Pancreas (tissue), 10 donors: ENCODE measurements around the gene LRWD1. TPM values are rescaled to one million over a fixed set of nuclear protein-coding genes. Genes with fewer than 3 reads are reported as not detected.
"Not testable (repeated sequence)": the region's sequence is repeated elsewhere in the genome, so short reads cannot be mapped to it uniquely, and the experiment has no call there.

Source experiments
- ATAC-seq, 4 donors: fragments of 200-7000 bp; cut with Tn5 transposase; one replicate each; pipeline versions ENCODE4 v1.8.0 to v1.9.1; 2020; ENCODE audit warnings: mild to moderate bottlenecking in 4 of 4, moderate library complexity in 4 of 4
- DNase-seq, 6 donors: peaks; one replicate each; pipeline ENCODE4 v3.0.0-alpha.2; 2020
- FAIRE-seq: peaks from 2 replicates; lab custom pipeline; 2012; peaks lifted over from hg19 to GRCh38; lab: Jason Lieb, UNC
- H3K27ac ChIP-seq, 4 donors: fragments of 200-600 bp; sonication (generic); 1 replicate in 3 of 4; 2 replicates in 1 of 4; pipeline versions ENCODE4 v1.5.0 to v1.8.0; 2020
- H3K27me3 ChIP-seq, 4 donors: fragments of 200-600 bp; one replicate each; pipeline ENCODE4 v1.8.0; 2021
- H3K36me3 ChIP-seq, 3 donors: fragments of 200-600 bp; sonication (generic) in 1 of 3; one replicate each; pipeline versions ENCODE4 v1.5.0 to v1.8.0; 2020 to 2021
- H3K4me1 ChIP-seq, 3 donors: fragments of 200-600 bp; one replicate each; pipeline ENCODE4 v1.8.0; 2021
- H3K4me3 ChIP-seq, 4 donors: fragments of 200-600 bp; sonication (generic) in 2 of 4; one replicate each; pipeline versions ENCODE4 v1.5.0 to v1.8.0; 2020 to 2021
- H3K9me3 ChIP-seq, 4 donors: fragments of 200-600 bp; one replicate each; pipeline ENCODE4 v1.8.0; 2021
- CTCF ChIP-seq, 4 donors: fragments of 200-600 bp; sonication (generic) in 3 of 4; IDR thresholded peaks; one replicate each; pipeline versions ENCODE4 v1.5.0 to v1.8.0; 2021; ENCODE audit warnings: antibody characterized with exemption in 4 of 4
- WGBS, 2 donors: extraction: QIAGEN DNeasy Blood & Tissue Kit; methylation state at CpG; one replicate each; pipeline ENCODE4 v1.1.7; 2013; 5-methylcytosine and 5-hydroxymethylcytosine counted together
- intact Hi-C, 3 donors: fragments of 100-400 bp; cut with DNase I; formaldehyde crosslinking; loops; one replicate each; pipeline versions ENCODE4 v1.11.1 to v1.14.2; 2022
- polyA plus RNA-seq, 2 donors: library from polyadenylated mRNA; stranded (reverse); fragments of 200-250 nt; gene quantifications; one replicate each; pipeline ENCODE4 v1.2.3, GENCODE V29; 2013
- total RNA-seq, 6 donors: library from RNA; stranded (reverse); fragmentation: NEBNext Ultra II Directional in 4 of 6; extraction: Animal tissue kit (Norgen Biotek cat#: 25700) in 4 of 6; gene quantifications; one replicate each; pipeline versions ENCODE4 v1.2.1 to v1.2.4, GENCODE V29; 2021 to 2023
- donor health status: healthy with polysubstance abuse.
- donor health status: DM: no; HTN: no; CAD: no; lungs with moderate emphysema.
- donor health status: DM: no; HTN: no; CAD: no.
- donor health status: control.
- donor health status: control.
- donor health status: Bipolar disorder and iron deficiency.
- donor health status: DM: yes; HTN: yes; CAD: no.
- donor health status: DM: no; HTN: no; CAD: no.
- donor health status: DM: no; HTN: no; CAD: no.
- donor health status: DM: yes; HTN: yes; CAD: no.

LRWD1 gene
- total and polyA plus RNA-seq, 8 donors, result 5.1 to 18.4 (median 8.3) TPM

DNA sequence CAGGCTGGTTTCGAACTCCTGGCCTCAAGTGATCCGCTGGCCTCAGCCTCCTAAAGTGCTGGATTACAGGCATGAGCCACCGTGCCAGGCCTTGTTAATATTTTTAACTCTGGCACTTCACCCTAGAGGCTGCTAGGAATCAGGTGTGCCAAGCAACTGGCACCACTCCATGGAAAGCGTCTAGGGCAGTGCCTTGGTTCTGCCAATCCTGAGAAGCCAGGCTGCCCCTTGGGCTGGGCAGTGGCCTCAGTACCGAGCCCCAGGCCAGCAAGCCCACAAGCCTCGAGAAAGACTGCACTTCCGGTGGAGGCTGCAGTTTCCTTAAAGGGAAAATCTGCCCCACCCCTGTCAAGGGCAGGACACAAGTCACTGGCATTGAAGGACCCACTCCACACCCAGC is 11.5 kb upstream of the LRWD1 start:
- ATAC-seq, result no peak
- H3K4me1 ChIP-seq, result no peaks in the 10 kb centered on the region
- 63 to 67% methylated on average over 7 of the region's 7 CpGs for WGBS, 2 donors
- no peak for TF ChIP-seq CTCF (IDR thresholded peaks at IDR 0.05)
- peaks cover 0 to 18% (median 0%) of the 10 kb centered on the region in 3 donors for H3K36me3 ChIP-seq
- H3K27me3 ChIP-seq, result no peaks in the 10 kb centered on the region
- H3K4me3 ChIP-seq, result no peak overlapping the region
- DNase-seq, result no peak
- H3K9me3 ChIP-seq, result no peaks in the 10 kb centered on the region
- FAIRE-seq, result no peak
- H3K27ac ChIP-seq, result no peak overlapping the region
- intact Hi-C loops, result no loop called here

GRCh38 chr7:102454468-102454867 is 10.3 kb upstream of the LRWD1 start:
- intact Hi-C loops, result no loop called here

GRCh38 chr7:102454932-102455331 is 9.9 kb upstream of the LRWD1 start:
- WGBS, 2 donors, result 94 to 95% methylated on average over 10 of the region's 10 CpGs
- H3K4me3 ChIP-seq, DNase-seq, H3K27me3 ChIP-seq, FAIRE-seq, H3K9me3 ChIP-seq, ATAC-seq, intact Hi-C loops, H3K27ac ChIP-seq, H3K4me1 ChIP-seq: not testable (repeated sequence)
- H3K36me3 ChIP-seq, result peaks cover 0 to 19% (median 0%) of the 10 kb centered on the region in 3 donors

More at GRCh38 chr7:102454468-102454867, 10.3 kb upstream of the LRWD1 start:
- H3K27me3 ChIP-seq, result no peaks in the 10 kb centered on the region
- H3K9me3 ChIP-seq, result no peaks in the 10 kb centered on the region
- H3K4me1 ChIP-seq, result no peaks in the 10 kb centered on the region
- H3K4me3 ChIP-seq, result no peak overlapping the region
- H3K36me3 ChIP-seq, result peaks cover 0 to 19% (median 0%) of the 10 kb centered on the region in 3 donors
- TF ChIP-seq CTCF (IDR thresholded peaks at IDR 0.05), result no peak
- no peak for DNase-seq
- WGBS, 2 donors, result 65 to 73% methylated on average over 12 of the region's 12 CpGs
- no peak overlapping the region for H3K27ac ChIP-seq
- no peak for FAIRE-seq
- ATAC-seq, result no peak

DNA sequence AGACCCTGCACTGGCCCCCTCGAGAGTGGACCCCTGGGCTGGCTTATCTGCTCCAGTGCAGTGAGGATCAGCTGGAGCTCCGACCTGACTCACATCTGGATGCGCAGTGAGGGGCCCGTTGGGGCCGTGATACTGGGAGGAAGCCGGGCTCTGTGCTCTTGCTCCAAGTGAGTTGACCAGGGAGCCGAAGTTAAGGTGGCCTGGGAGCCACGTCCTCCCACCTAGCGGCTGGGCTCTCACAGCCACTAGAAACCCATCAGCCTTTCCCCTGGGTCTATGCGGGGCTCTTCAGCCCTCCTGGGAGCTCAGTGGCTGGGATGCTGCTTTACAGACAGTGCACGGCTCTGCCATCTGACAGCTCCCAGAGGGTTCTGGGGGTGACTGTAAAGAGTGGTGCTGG is 9.2 kb upstream of the LRWD1 start:
- Histone ChIP-seq H3K4me3 (no peak overlapping the region), H3K27me3 (no peaks in the 10 kb centered on the region), H3K27ac (no peak overlapping the region), H3K9me3 (no peaks in the 10 kb centered on the region), H3K4me1 (no peaks in the 10 kb centered on the region), H3K36me3 (peaks cover 0 to 19% (median 0%) of the 10 kb centered on the region in 3 donors)
- DNase-seq (no peak), FAIRE-seq (no peak), ATAC-seq (no peak)
- 91% methylated on average over 11 of the region's 11 CpGs for WGBS, 2 donors
- intact Hi-C loops, result no loop called here
- no peak for TF ChIP-seq CTCF (IDR thresholded peaks at IDR 0.05)

DNA sequence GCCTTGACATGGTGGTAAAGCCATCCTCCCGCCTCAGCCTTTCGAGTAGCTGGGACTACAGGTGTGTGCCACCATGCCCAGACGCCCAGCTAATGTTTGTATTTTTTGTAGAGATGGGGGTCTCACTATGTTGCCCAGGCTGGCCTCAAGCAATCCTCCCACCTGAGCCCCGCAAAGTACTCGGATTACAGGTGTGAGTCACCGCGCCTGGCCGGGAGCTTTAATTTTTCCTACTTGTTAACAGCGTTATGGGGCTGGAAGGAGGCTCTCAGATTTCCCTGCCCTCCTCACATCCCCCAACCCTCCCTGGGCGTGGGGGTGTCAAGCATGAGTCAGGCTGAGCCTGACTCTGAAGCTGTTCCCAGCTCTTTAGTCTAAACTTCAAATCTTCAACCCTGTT is 8.5 kb upstream of the LRWD1 start:
- intact Hi-C loops, result no loop called here
- FAIRE-seq (no peak), DNase-seq (no peak), ATAC-seq (no peak)
- peaks cover 0 to 19% (median 0%) of the 10 kb centered on the region in 3 donors for H3K36me3 ChIP-seq
- H3K9me3 ChIP-seq, result no peaks in the 10 kb centered on the region
- no peak overlapping the region for H3K4me3 ChIP-seq
- 89 to 93% methylated on average over 10 of the region's 10 CpGs for WGBS, 2 donors
- no peaks in the 10 kb centered on the region for H3K27me3 ChIP-seq
- no peak overlapping the region for H3K27ac ChIP-seq
- TF ChIP-seq CTCF (IDR thresholded peaks at IDR 0.05), result no peak
- H3K4me1 ChIP-seq, result no peaks in the 10 kb centered on the region
